ENCODE measurements around the gene MDP1.

Gene MDP1

GRCh38 chr14:24196071-24197055 is 19.5 kb downstream of the MDP1 start:
- no peak for DNase-seq

GRCh38 chr14:24195186-24196070 is 20.4 kb downstream of the MDP1 start, which contains the start of gene TM9SF1:
TSS of gene TM9SF1 (minus strand) at chr14:24195441. CDS start at chr14:24195019, 422 bp downstream.
- DNase-seq, result peak; percentile 89

GRCh38 chr14:24194873-24195185 is 21.0 kb downstream of the MDP1 start:
- no peak for DNase-seq

GRCh38 chr14:24194186-24194872 is 21.5 kb downstream of the MDP1 start:
- no peak for DNase-seq

- no peak for DNase-seq
Measured at GRCh38 chr14:24192933-24193332, 22.9 kb downstream of the MDP1 start.

- no peak for DNase-seq
Measured at GRCh38 chr14:24190416-24190815, 25.4 kb downstream of the MDP1 start.

GRCh38 chr14:24189460-24189859 is 26.4 kb downstream of the MDP1 start:
- no peak for DNase-seq

GRCh38 chr14:24189059-24189375 is 26.8 kb downstream of the MDP1 start:
- DNase-seq, result no peak

- DNase-seq, result peak; percentile 96
Measured at GRCh38 chr14:24188251-24189058, 27.4 kb downstream of the MDP1 start, which contains the start of gene IPO4. TSS of gene IPO4 (minus strand) at chr14:24188816. CDS start at chr14:24188787, 29 bp downstream.

- DNase-seq, result no peak
Measured at GRCh38 chr14:24187539-24187915, 28.3 kb downstream of the MDP1 start.

GRCh38 chr14:24186831-24187538 is 28.9 kb downstream of the MDP1 start:
- no peak for DNase-seq

- DNase-seq, result no peak
Measured at GRCh38 chr14:24185741-24186140, 30.1 kb downstream of the MDP1 start.

- DNase-seq, result no peak
Measured at GRCh38 chr14:24185026-24185425, 30.8 kb downstream of the MDP1 start.

GRCh38 chr14:24184104-24184970 is 31.5 kb downstream of the MDP1 start:
- DNase-seq, result no peak

GRCh38 chr14:24183014-24183481 is 32.8 kb downstream of the MDP1 start:
- no peak for DNase-seq

- DNase-seq, result no peak
Measured at GRCh38 chr14:24182110-24182882, 33.6 kb downstream of the MDP1 start.

- DNase-seq, result no peak
Measured at GRCh38 chr14:24181371-24182077, 34.3 kb downstream of the MDP1 start.

- DNase-seq, result no peak
Measured at GRCh38 chr14:24179961-24180796, 35.7 kb downstream of the MDP1 start.
